HCT116 (cell line): Measurements from ENCODE around the gene RPS25. TPM values are rescaled to one million over a fixed set of nuclear protein-coding genes. Genes with fewer than 3 reads are reported as not detected.
A peak's percentile ranks its signal among the peaks of the same experiment; 100 is the strongest.

Source experiments
- ATAC-seq: fragments of 200-7000 bp; cut with Tn5 transposase; 2 replicates; pipeline ENCODE4 v1.9.1; 2020; ENCODE audit warnings: mild to moderate bottlenecking, moderate library complexity
- BruUV-seq: library from RNA; stranded (reverse); fragments of 400-500 nt; replicated peaks from 2 replicates; lab custom pipeline; 2021; lab: Mats Ljungman, UMichigan
- CTCF ChIA-PET: fragments of 300-600 bp; sonication (Branson Sonifier 250); formaldehyde crosslinking; loops from one replicate; lab custom pipeline; 2021; ENCODE audit warnings: antibody characterized with exemption; lab: Charles Lee
- POLR2A ChIA-PET: fragments of 300-600, 350-600 bp; sonication (Branson Sonifier 250); formaldehyde crosslinking; loops from one replicate; lab custom pipeline; 2021; ENCODE audit warnings: antibody characterized with exemption; lab: Charles Lee
- RAD21 ChIA-PET, 2 experiments: fragments of 300-600 bp; sonication (Branson Sonifier 250); formaldehyde crosslinking; loops; one replicate each; lab custom pipeline; 2023; ENCODE audit warnings: low total read pairs in 2 of 2; ENCODE audit not compliant: uncharacterized antibody in 2 of 2, unreplicated experiment in 2 of 2, low non-redundant PET in 1 of 2; lab: Charles Lee
- DNase-seq: peaks from one replicate; pipeline ENCODE4 v3.0.0-alpha.2; 2010; ENCODE audit warnings: low read depth, low spot score
- H2AFZ ChIP-seq: fragments of 200-600 bp; shearing (Covaris generic), sonication (generic); 2 replicates; pipeline ENCODE4 v1.6.1; 2017; ENCODE audit warnings: low read depth, mixed run types, mixed read lengths, antibody characterized with exemption, low read length; ENCODE audit not compliant: poor library complexity, severe bottlenecking
- H3K27ac ChIP-seq: 2 replicates; pipeline ENCODE4 v1.5.1; 2012; ENCODE audit warnings: low read depth, low read length
- H3K27me3 ChIP-seq: fragments of 200-600 bp; sonication (generic); 2 replicates; pipeline ENCODE4 v1.6.1; 2016; ENCODE audit warnings: mixed run types, low read length, mixed read lengths; ENCODE audit not compliant: insufficient read depth
- H3K36me3 ChIP-seq, 2 experiments: fragments of 200-500 bp in 1 of 2; fragments of 200-600 bp in 1 of 2; sonication (Bioruptor generic) in 1 of 2; sonication (generic) in 1 of 2; 2 replicates each; pipeline versions ENCODE4 v1.5.1 to v1.6.1; 2014 to 2016; ENCODE audit warnings: low read length in 2 of 2, inconsistent platforms in 1 of 2, mixed read lengths in 1 of 2, mixed run types in 1 of 2; ENCODE audit not compliant: insufficient read depth in 2 of 2, control insufficient read depth in 1 of 2
- H3K4me1 ChIP-seq, 2 experiments: fragments of 200-600 bp in 1 of 2; sonication (generic) in 1 of 2; 2 replicates each; pipeline versions ENCODE4 v1.5.1 to v1.6.1; 2012 to 2017; ENCODE audit warnings: low read length in 2 of 2, inconsistent platforms in 1 of 2, mild to moderate bottlenecking in 1 of 2, mixed read lengths in 1 of 2, mixed run types in 1 of 2, moderate library complexity in 1 of 2; ENCODE audit not compliant: insufficient read depth in 2 of 2, control insufficient read depth in 1 of 2
- H3K4me2 ChIP-seq: fragments of 200-600 bp; sonication (generic); 2 replicates; pipeline ENCODE4 v1.6.1; 2017; ENCODE audit warnings: mixed run types, low read length, mixed read lengths
- H3K4me3 ChIP-seq, 2 experiments: fragments of 200-600 bp in 1 of 2; sonication (generic) in 1 of 2; replicated peaks in 1 of 2; 2 replicates each; pipeline ENCODE4 v1.5.1; 2011 to 2016; ENCODE audit warnings: low read length in 2 of 2, control low read depth in 1 of 2, low read depth in 1 of 2, mild to moderate bottlenecking in 1 of 2, mixed read lengths in 1 of 2, mixed run types in 1 of 2
- H3K79me2 ChIP-seq: fragments of 200-600 bp; sonication (generic); 2 replicates; pipeline ENCODE4 v1.6.1; 2017; ENCODE audit warnings: mild to moderate bottlenecking, mixed run types, low read length, moderate library complexity, mixed read lengths; ENCODE audit not compliant: insufficient read depth
- H3K9ac ChIP-seq: fragments of 200-600 bp; sonication (generic); 2 replicates; pipeline ENCODE4 v1.6.1; 2016; ENCODE audit warnings: low read length, mixed read lengths
- H3K9me2 ChIP-seq: fragments of 200-600 bp; sonication (generic), shearing (Covaris generic); 2 replicates; pipeline ENCODE4 v1.6.1; 2017; ENCODE audit warnings: mixed run types, mild to moderate bottlenecking, moderate library complexity; ENCODE audit not compliant: insufficient read depth
- H3K9me3 ChIP-seq, 2 experiments: fragments of 200-500 bp in 1 of 2; fragments of 200-600 bp in 1 of 2; sonication (Bioruptor generic) in 1 of 2; sonication (generic) in 1 of 2; 2 replicates each; pipeline ENCODE4 v1.6.1; 2014 to 2017; ENCODE audit warnings: low read length in 2 of 2, mixed read lengths in 2 of 2, inconsistent platforms in 1 of 2, low read depth in 1 of 2, mild to moderate bottlenecking in 1 of 2, mixed run types in 1 of 2, moderate library complexity in 1 of 2; ENCODE audit not compliant: control insufficient read depth in 1 of 2, insufficient read depth in 1 of 2
- H4K20me1 ChIP-seq: fragments of 200-600 bp; sonication (generic), shearing (Covaris generic); 2 replicates; pipeline ENCODE4 v1.6.1; 2017; ENCODE audit warnings: mixed run types, mild to moderate bottlenecking, moderate library complexity; ENCODE audit not compliant: insufficient read depth
- CTCF ChIP-seq, 3 experiments: fragments of 200-600 bp in 1 of 3; sonication (generic) in 1 of 3; IDR thresholded peaks in 2 of 3; conservative IDR thresholded peaks in 1 of 3; 2 replicates each; pipeline ENCODE4 v1.5.1; 2012 to 2017; ENCODE audit warnings: low read depth in 2 of 3, low read length in 2 of 3, antibody characterized with exemption in 1 of 3, borderline replicate concordance in 1 of 3, control low read depth in 1 of 3, mild to moderate bottlenecking in 1 of 3, mixed read lengths in 1 of 3, mixed run types in 1 of 3, moderate library complexity in 1 of 3; ENCODE audit not compliant: insufficient read depth in 1 of 3
- EGR1 ChIP-seq: IDR thresholded peaks from 2 replicates; pipeline ENCODE4 v1.6.1; 2012; ENCODE audit warnings: low read depth
- ELF1 ChIP-seq: IDR thresholded peaks from 2 replicates; pipeline ENCODE4 v1.6.1; 2012; ENCODE audit warnings: low read depth, borderline replicate concordance
- FOSL1 ChIP-seq: IDR thresholded peaks from 2 replicates; pipeline ENCODE4 v1.6.1; 2012; ENCODE audit warnings: low read depth
- JUND ChIP-seq: IDR thresholded peaks from 2 replicates; pipeline ENCODE4 v1.6.1; 2012
- MAX ChIP-seq: IDR thresholded peaks from 2 replicates; pipeline ENCODE4 v1.6.1; 2012
- POLR2AphosphoS5 ChIP-seq: IDR thresholded peaks from 2 replicates; pipeline ENCODE4 v1.6.1; 2011; ENCODE audit warnings: mild to moderate bottlenecking, low read depth, low read length, moderate library complexity
- REST ChIP-seq: IDR thresholded peaks from 2 replicates; pipeline ENCODE4 v1.6.1; 2012; ENCODE audit warnings: low read depth
- SRF ChIP-seq: IDR thresholded peaks from 2 replicates; pipeline ENCODE4 v1.6.1; 2012; ENCODE audit warnings: low read depth
- YY1 ChIP-seq: IDR thresholded peaks from 2 replicates; pipeline ENCODE4 v1.6.1; 2011; ENCODE audit warnings: low read length, low read depth, moderate library complexity, mild to moderate bottlenecking; ENCODE audit not compliant: insufficient replicate concordance; ENCODE audit errors: extremely low read depth
- ZBTB33 ChIP-seq: IDR thresholded peaks from 2 replicates; pipeline ENCODE4 v1.6.1; 2011; ENCODE audit warnings: mild to moderate bottlenecking, low read length, moderate library complexity; ENCODE audit not compliant: insufficient replicate concordance; ENCODE audit errors: extremely low read depth
- ZFX ChIP-seq: fragments of 450-650 bp; IDR thresholded peaks from 2 replicates; pipeline ENCODE4 v1.6.1; 2017
- intact Hi-C: fragments of 100-400 bp; cut with micrococcal nuclease; formaldehyde crosslinking; loops from 2 replicates; pipeline ENCODE4 v1.10.0; 2022
- total RNA-seq: library from RNA; stranded (reverse); gene quantifications from one replicate; pipeline ENCODE4 v1.2.1, GENCODE V29; 2021; ENCODE audit not compliant: unreplicated experiment

Gene RPS25
- total RNA-seq, 1 experiment from 2014 or later: 1,404 TPM

- no peak overlapping the region for H3K27ac ChIP-seq
- H3K4me2 ChIP-seq: no peak overlapping the region
- ChIA-PET POLR2A (no interaction called here), CTCF (interaction anchor here (0.7 kb wide), 1 partner anchor 330 kb away, joined by 8 read pairs; no protein-coding TSS in a partner anchor), RAD21 (interaction anchor here in 1 of 2 experiments (0.7 kb wide), 1 partner anchor 362 kb away, joined by 3 read pairs; no protein-coding TSS in a partner anchor)
- H3K79me2 ChIP-seq: peaks cover 42% of the 10 kb centered on the region
- H4K20me1 ChIP-seq: no peaks in the 10 kb centered on the region
- no peaks in the 10 kb centered on the region for H3K27me3 ChIP-seq
- H2AFZ ChIP-seq: no peak overlapping the region
- H3K9me2 ChIP-seq: no peaks in the 10 kb centered on the region
- no peaks in the 10 kb centered on the region for H3K9me3 ChIP-seq
- peaks cover 19 to 27% of the 10 kb centered on the region in 2 experiments for H3K36me3 ChIP-seq
- H3K4me3 ChIP-seq: no peak overlapping the region
- BruUV-seq: no TSS peak
- DNase-seq: no peak
- ATAC-seq: no peak
- intact Hi-C loops: no loop called here
- no peaks in the 10 kb centered on the region for H3K4me1 ChIP-seq
- no peak overlapping the region for H3K9ac ChIP-seq
- TF ChIP-seq JUND (no peak), SRF (no peak), YY1 (no peak), MAX (no peak), CTCF (IDR thresholded peaks at IDR 0.05 in 2 of 3, conservative IDR thresholded peaks at IDR 0.05 in 1 of 3; ENCODE audit: borderline replicate concordance in 1 of 3, insufficient read depth in 1 of 3, low read depth in 2 of 3, low read length in 2 of 3) (no peak), ELF1 (no peak)
Observed at GRCh38 chr11:119006656-119007055, 11.5 kb downstream of the RPS25 start.

- H3K9ac ChIP-seq: no peak overlapping the region
- no peak overlapping the region for H2AFZ ChIP-seq
- no peaks in the 10 kb centered on the region for H3K27me3 ChIP-seq
- RAD21 ChIA-PET: no interaction called here
- peaks cover 15 to 46% of the 10 kb centered on the region in 2 experiments for H3K4me1 ChIP-seq
- no peak for DNase-seq
- H3K79me2 ChIP-seq: peaks cover 87% of the 10 kb centered on the region
- intact Hi-C loops: no loop called here
- H3K9me2 ChIP-seq: no peaks in the 10 kb centered on the region
- CTCF ChIA-PET: no interaction called here
- H3K4me2 ChIP-seq: peak overlapping the region; percentile 97
- H3K4me3 ChIP-seq: no peak overlapping the region
- H3K27ac ChIP-seq: peak overlapping the region; percentile 20; the same call in 1 of the 2 replicates
- no TSS peak for BruUV-seq
- POLR2A ChIA-PET: no interaction called here
- no peaks in the 10 kb centered on the region for H4K20me1 ChIP-seq
- ATAC-seq: no peak
- H3K36me3 ChIP-seq: peaks cover 13 to 27% of the 10 kb centered on the region in 2 experiments
- no peaks in the 10 kb centered on the region for H3K9me3 ChIP-seq
- TF ChIP-seq ZBTB33 (no peak), EGR1 (no peak), REST (no peak), YY1 (no peak), FOSL1 (no peak), ZFX (no peak), POLR2AphosphoS5 (no peak)
Observed at GRCh38 chr11:119000906-119001305, 17.2 kb downstream of the RPS25 start.
